Right lobe of liver (tissue), 4 donors: ENCODE data around the gene ADAMTS2.

Experiments
- CTCF ChIP-seq, 4 donors: fragments of 200-600 bp in 3 of 4; fragments of 450-650 bp in 1 of 4; IDR thresholded peaks; one replicate each; pipeline versions ENCODE4 v1.5.1 to v1.8.0; 2016 to 2022; ENCODE audit warnings: antibody characterized with exemption in 4 of 4, mild to moderate bottlenecking in 2 of 4
- POLR2A ChIP-seq: fragments of 450-650 bp; IDR thresholded peaks from one replicate; pipeline ENCODE4 v1.6.1; 2017; ENCODE audit warnings: antibody characterized with exemption, mild to moderate bottlenecking
- donor health status: DM: no; HTN: no; CAD: no.
- donor health status: DM: no; HTN: no; CAD: no.
- donor health status: DM: no; HTN: yes; CAD: no.

- TF ChIP-seq POLR2A (no peak), CTCF (IDR thresholded peaks at IDR 0.05) (no peak)
Measured at GRCh38 chr5:179357031-179357430, 11.8 kb upstream of the ADAMTS2 start.
